ENCODE measurements around the gene NEDD1. TPM values are rescaled to one million over a fixed set of nuclear protein-coding genes. Genes with fewer than 3 reads are reported as not detected.

NEDD1 gene
- total RNA-seq, 6 donors from 2014 or later, result 9.1 to 21.4 (median 12.7) TPM

Small RNAs within 50 kb of the gene (small RNA-seq; reads per million reads assigned to genes)
- gene RF00019, result 0 reads per million in 4 donors
